Measurements from ENCODE around the gene FLG.
"Not testable (repeated sequence)": the region's sequence is repeated elsewhere in the genome, so short reads cannot be mapped to it uniquely, and the experiment has no call there.

Gene FLG

GRCh38 chr1:152256394-152256793 lies 68.6 kb downstream of the FLG start:
- DNase-seq, result not testable (repeated sequence)
